SU-DHL-6 (cell line): ENCODE measurements around the gene PDZD2.

Experiments
- H2AFZ ChIP-seq: fragments of 200-600 bp; sonication (generic); 2 replicates; pipeline ENCODE4 v1.6.1; 2014; ENCODE audit warnings: low read depth, mild to moderate bottlenecking, moderate library complexity, mixed read lengths, antibody characterized with exemption, low read length; ENCODE audit not compliant: severe bottlenecking
- H3F3A ChIP-seq: fragments of 200-600 bp; shearing (Covaris generic); 2 replicates; pipeline ENCODE4 v1.6.0; 2016; ENCODE audit warnings: antibody characterized with exemption, mild to moderate bottlenecking; ENCODE audit not compliant: insufficient read depth
- H3K27ac ChIP-seq: fragments of 200-600 bp; sonication (generic); 2 replicates; pipeline ENCODE4 v1.5.1; 2016; ENCODE audit warnings: low read depth, mild to moderate bottlenecking, low read length, moderate library complexity, mixed read lengths
- H3K27me3 ChIP-seq: fragments of 200-600 bp; sonication (generic), shearing (Covaris generic); 2 replicates; pipeline ENCODE4 v1.6.0; 2014; ENCODE audit warnings: mild to moderate bottlenecking, low read length
- H3K36me3 ChIP-seq: fragments of 200-600 bp; sonication (generic); 2 replicates; pipeline ENCODE4 v1.6.1; 2014; ENCODE audit warnings: mild to moderate bottlenecking, low read length, mixed read lengths
- H3K4me2 ChIP-seq: fragments of 300-600, 200-600 bp; shearing (Covaris generic), sonication (generic); 2 replicates; pipeline ENCODE4 v1.6.0; 2014; ENCODE audit warnings: low read length, low read depth, mild to moderate bottlenecking; ENCODE audit not compliant: poor library complexity, severe bottlenecking
- H3K4me3 ChIP-seq: fragments of 200-600 bp; sonication (generic); 2 replicates; pipeline ENCODE4 v1.5.1; 2014; ENCODE audit warnings: antibody characterized with exemption, low read length, mild to moderate bottlenecking, mixed read lengths; ENCODE audit not compliant: insufficient read depth, poor library complexity, severe bottlenecking
- H3K79me2 ChIP-seq: fragments of 200-600 bp; sonication (generic); 2 replicates; pipeline ENCODE4 v1.6.1; 2014; ENCODE audit warnings: mild to moderate bottlenecking, low read length, moderate library complexity; ENCODE audit not compliant: insufficient read depth
- H3K9ac ChIP-seq: fragments of 200-600 bp; sonication (generic); 2 replicates; pipeline ENCODE4 v1.7.0; 2014; ENCODE audit warnings: mild to moderate bottlenecking, low read length
- H3K9me2 ChIP-seq: fragments of 200-600 bp; sonication (generic); replicated peaks from 2 replicates; pipeline ENCODE4 v1.6.1; 2014; ENCODE audit warnings: low read length; ENCODE audit not compliant: insufficient read depth
- H3K9me3 ChIP-seq: fragments of 200-600 bp; sonication (generic); 2 replicates; pipeline ENCODE4 v1.6.1; 2014; ENCODE audit warnings: low read length, mixed read lengths; ENCODE audit not compliant: insufficient read depth
- H4K20me1 ChIP-seq: fragments of 200-600 bp; sonication (generic); 2 replicates; pipeline ENCODE4 v1.6.1; 2014; ENCODE audit warnings: low read depth, mild to moderate bottlenecking, antibody characterized with exemption, low read length, moderate library complexity, mixed read lengths
- CTCF ChIP-seq: fragments of 200-600 bp; sonication (generic); IDR thresholded peaks from one replicate; pipeline ENCODE4 v1.5.1; 2017; ENCODE audit warnings: antibody characterized with exemption, mild to moderate bottlenecking, low read length, moderate library complexity; ENCODE audit not compliant: insufficient read depth, poor library complexity, severe bottlenecking
- EZH2phosphoT487 ChIP-seq: fragments of 200-600 bp; sonication (generic), shearing (Covaris generic); conservative IDR thresholded peaks from 2 replicates; pipeline ENCODE4 v1.6.1; 2018; ENCODE audit warnings: mild to moderate bottlenecking, antibody characterized with exemption, low read length, moderate library complexity, mixed read lengths

The PDZD2 gene

GRCh38 chr5:32089146-32090000 lies 450.4 kb downstream of the PDZD2 start:
- TF ChIP-seq CTCF (no peak), EZH2phosphoT487 (no peak)
- H2AFZ ChIP-seq = no peak overlapping the region
- no peaks in the 10 kb centered on the region for H3K9me2 ChIP-seq
- H3K36me3 ChIP-seq = no peaks in the 10 kb centered on the region
- no peak overlapping the region for H3K4me2 ChIP-seq
- no peaks in the 10 kb centered on the region for H3K79me2 ChIP-seq
- H3K9ac ChIP-seq = no peak overlapping the region
- no peaks in the 10 kb centered on the region for H3F3A ChIP-seq
- no peak overlapping the region for H3K27ac ChIP-seq
- no peak overlapping the region for H3K4me3 ChIP-seq
- no peaks in the 10 kb centered on the region for H3K27me3 ChIP-seq
- no peaks in the 10 kb centered on the region for H3K9me3 ChIP-seq
- H4K20me1 ChIP-seq = no peaks in the 10 kb centered on the region

- Histone ChIP-seq H3K4me2 (no peak overlapping the region), H3K36me3 (no peaks in the 10 kb centered on the region), H3K79me2 (no peaks in the 10 kb centered on the region), H3K27me3 (no peaks in the 10 kb centered on the region), H3K27ac (no peak overlapping the region), H3K9me3 (no peaks in the 10 kb centered on the region), H3F3A (no peaks in the 10 kb centered on the region), H3K9ac (no peak overlapping the region), H3K4me3 (no peak overlapping the region), H4K20me1 (no peaks in the 10 kb centered on the region), H2AFZ (no peak overlapping the region), H3K9me2 (no peaks in the 10 kb centered on the region)
- TF ChIP-seq EZH2phosphoT487 = no peak
- TF ChIP-seq CTCF = no peak
Measured at GRCh38 chr5:32090026-32090754, 451.3 kb downstream of the PDZD2 start.

- Histone ChIP-seq H3K9me2 (no peaks in the 10 kb centered on the region), H3K9ac (no peak overlapping the region), H3K27me3 (no peaks in the 10 kb centered on the region), H3K36me3 (no peaks in the 10 kb centered on the region), H4K20me1 (no peaks in the 10 kb centered on the region), H3K79me2 (no peaks in the 10 kb centered on the region), H3K4me3 (no peak overlapping the region), H2AFZ (no peak overlapping the region), H3K27ac (no peak overlapping the region), H3K4me2 (no peak overlapping the region), H3K9me3 (no peaks in the 10 kb centered on the region), H3F3A (no peaks in the 10 kb centered on the region)
- TF ChIP-seq EZH2phosphoT487 (no peak), CTCF (no peak)
Measured at GRCh38 chr5:32090755-32091128, 451.8 kb downstream of the PDZD2 start.
